NCI-H226 (cell line): ENCODE measurements around the gene CASP6.

ENCODE experiments used
- DNase-seq: peaks from one replicate; pipeline ENCODE4 v3.0.0-alpha.2; 2015

CASP6 gene

GRCh38 chr4:109665783-109666485 is 37.3 kb downstream of the CASP6 start:
- no peak for DNase-seq

DNA sequence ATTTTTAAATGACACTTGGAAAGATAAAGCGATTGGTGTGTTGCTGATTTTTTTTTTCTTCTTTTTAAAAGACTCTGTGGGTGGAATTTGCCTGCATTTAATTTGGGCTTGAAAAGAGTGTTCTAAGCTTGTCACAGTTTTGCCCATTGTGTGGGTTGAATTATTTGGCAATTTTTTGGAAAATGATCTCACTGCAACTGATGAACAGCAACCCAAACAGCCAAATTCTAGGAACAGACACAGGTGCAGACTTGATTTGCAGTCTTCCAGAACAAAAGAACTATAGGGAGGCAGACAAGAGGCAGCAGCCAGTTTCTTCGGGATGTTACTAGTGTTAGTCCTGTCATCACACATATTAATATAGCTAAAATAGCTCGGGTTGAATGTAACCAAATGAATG is 40.5 kb downstream of the CASP6 start:
- DNase-seq: no peak

DNA sequence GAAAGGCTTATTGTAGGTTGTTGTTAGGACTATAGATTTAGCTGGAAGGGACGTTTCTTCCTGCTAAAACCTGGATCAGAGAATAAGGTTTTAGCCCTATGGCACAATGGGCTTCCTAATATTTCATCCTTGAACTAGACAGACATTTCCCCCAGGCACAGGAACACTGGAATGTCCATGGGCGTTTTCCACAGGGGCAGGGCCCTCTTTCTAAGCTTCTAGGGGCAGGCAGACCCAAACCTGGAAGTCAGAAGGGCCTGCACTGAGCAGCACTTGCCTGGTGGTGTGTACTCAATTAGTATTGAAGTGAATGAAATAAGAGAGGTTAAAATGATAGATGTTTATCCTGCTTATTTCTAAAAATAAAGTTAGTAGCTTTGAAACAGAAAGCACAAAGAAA is 41.1 kb downstream of the CASP6 start:
- DNase-seq: no peak

DNA sequence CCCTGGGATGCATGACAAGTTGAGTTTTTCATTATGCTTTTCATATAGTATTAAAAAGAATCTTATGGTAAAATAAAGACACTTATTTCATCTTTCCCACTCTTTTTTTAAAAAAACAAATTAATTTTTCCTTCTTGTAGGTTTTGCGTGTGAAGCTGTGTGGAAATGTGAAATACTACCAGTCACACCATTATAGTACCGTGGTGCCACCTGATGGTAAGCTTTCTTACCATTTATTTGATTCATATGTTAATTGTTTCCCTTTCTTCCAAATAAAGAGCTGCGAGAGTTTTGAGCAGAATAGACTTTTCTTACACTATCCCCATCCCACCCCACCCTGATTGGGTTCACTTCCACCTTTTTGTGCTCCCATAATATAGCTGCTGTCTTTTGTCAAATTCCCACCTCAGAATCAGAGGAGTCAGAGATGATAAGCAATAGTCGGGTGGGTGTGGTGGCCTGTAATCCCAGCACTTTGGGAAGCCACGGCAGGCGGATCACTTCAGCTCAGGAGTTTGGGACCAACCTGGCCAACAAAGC is 44.3 kb downstream of the CASP6 start:
- no peak for DNase-seq

GRCh38 chr4:109657854-109658418 is 45.3 kb downstream of the CASP6 start:
- DNase-seq: no peak

DNA sequence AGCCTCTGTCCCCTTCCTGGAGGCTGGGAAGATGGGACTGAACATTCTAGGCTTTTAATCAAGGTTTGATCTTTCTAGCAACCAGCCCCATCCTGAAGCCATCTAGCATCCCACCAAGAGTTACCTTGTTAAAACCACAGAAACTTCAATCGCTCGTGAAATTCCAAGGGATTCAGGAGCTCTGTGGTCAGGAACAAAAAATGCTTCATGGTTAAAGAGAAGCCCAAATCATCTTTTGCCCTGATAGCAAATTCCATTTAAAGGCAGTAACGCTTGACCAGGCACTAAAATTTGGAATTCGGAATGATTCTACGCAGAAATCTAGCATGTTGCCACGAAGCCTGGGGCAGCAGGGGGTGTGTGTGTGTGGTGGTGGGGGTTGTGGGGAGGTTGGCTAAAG is 47.8 kb downstream of the CASP6 start:
- no peak for DNase-seq

DNA sequence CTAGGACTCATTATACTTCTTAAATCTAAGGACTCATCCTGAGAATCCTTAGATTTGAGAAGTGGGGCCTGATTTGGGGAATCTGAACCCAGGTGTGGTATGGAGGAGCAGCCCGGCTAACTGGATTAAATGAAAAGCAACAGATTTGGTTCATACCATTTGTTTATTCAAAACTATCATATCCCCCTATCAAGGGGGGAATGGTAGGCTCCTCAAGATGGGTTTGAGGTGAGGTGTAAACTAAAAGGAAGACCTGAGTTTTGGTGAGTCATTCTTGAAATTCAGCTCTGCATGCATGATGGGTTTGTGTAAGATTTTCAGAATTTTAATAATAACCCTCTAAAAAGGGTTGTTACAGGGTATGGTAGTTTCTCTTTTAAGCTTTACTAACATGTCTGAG is 53.4 kb downstream of the CASP6 start:
- no peak for DNase-seq

DNA sequence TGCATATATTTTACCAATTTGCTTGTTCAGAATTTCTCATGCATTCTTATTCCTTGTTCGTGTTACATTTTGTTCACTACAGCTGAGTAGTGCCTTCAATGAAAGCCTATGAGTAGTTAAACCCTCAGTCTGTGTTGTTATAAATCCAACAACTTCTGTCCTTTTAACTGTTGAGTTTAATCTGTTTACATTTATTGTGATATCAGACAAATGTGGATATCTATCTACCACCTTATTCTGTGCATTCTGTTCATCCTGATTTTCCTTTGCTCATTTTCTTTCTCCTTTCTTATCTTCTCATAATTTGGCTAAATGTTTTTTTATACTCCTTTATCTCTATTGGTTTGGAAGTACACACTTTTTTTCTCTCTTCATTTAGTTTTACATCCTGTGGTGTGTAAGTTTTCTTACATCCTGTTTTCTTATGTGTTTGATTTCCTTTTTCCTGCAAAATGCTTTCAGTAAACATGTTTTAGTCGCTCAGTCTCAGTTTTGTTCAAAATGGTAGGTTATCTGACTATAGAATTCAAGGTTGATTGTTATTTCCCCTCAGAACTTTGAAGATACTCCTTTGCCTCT is 54.2 kb downstream of the CASP6 start:
- no peak for DNase-seq

- no peak for DNase-seq
Measured at GRCh38 chr4:109648266-109648996, 54.8 kb downstream of the CASP6 start.

DNA sequence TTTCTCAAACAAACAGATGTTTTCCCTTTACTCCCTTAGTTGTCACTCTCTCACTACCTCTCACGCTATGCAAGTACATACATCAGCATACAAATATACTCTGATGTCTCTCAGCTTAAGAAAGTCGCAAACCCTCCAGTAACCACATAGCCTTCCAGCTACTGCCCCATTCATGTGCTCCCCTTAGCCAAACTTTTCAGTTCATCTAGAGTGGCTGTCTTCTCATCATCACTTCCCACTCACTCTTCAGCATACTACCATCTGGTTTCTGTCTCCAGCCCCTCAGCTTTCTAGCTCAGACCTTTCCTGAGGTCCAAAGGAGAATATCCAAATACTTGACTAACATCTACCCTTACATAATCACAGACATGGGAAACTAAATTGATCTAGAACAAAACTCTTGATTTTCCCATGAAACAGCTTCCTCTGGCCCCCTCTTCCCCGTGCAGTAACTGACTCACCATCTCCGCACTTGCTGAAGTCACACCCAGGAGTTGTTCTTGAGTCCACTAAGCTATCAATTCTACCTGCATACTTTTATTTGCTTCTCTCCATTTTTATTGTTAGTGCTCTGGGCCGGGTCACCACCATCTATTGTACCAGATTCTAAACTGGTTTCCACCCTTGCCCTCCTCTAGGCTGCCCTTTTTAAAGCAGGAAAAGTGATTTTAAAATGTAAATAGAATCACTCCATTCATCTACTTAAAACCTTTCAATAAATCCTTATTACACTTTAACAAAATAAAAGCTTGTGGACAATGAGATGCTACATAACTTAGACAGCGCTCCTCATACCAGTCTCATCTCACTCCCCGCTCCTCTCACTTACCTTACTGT is 57.2 kb downstream of the CASP6 start:
- no peak for DNase-seq

DNA sequence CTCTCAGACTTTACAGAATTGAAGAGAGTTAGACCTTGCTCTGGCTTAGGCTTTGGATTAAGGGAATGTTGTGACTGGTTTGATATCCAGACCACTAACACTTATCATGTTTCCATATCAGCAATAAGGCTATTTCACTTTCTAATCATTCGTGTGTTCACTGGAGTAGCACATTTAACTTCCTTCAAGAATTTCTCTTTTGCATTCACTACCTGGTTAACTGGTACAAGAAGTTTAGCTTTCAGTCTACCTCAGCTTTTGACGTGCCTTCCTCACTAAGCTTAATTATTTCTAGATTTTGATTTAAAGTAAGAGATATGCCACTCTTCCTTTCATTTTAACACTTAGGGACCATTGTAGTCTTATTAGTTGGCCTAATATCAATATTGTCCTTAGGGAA is 62.6 kb downstream of the CASP6 start:
- DNase-seq: no peak
